HepG2 (cell line): ENCODE results near the gene EIF6. TPM values are rescaled to one million over a fixed set of nuclear protein-coding genes. Genes with fewer than 3 reads are reported as not detected.

ENCODE experiments used
- BCL6 ChIP-seq: IDR thresholded peaks from 2 replicates; pipeline ENCODE4 v1.6.1; 2016; ENCODE audit warnings: missing genetic modification reagents, missing compliant biosample characterization
- CAMTA2 ChIP-seq: sonication (generic); formaldehyde crosslinking; IDR thresholded peaks from 2 replicates; pipeline ENCODE4 v1.4.0; 2020; ENCODE audit warnings: mild to moderate bottlenecking, missing genetic modification reagents, borderline replicate concordance
- DMAP1 ChIP-seq: IDR thresholded peaks from 2 replicates; pipeline ENCODE4 v1.6.1; 2016
- FOXK1 ChIP-seq: sonication (generic); formaldehyde crosslinking; IDR thresholded peaks from 2 replicates; pipeline ENCODE4 v1.4.0; 2020; ENCODE audit warnings: low read depth, missing genetic modification reagents, borderline replicate concordance
- IRX3 ChIP-seq: sonication (generic); formaldehyde crosslinking; IDR thresholded peaks from 2 replicates; pipeline ENCODE4 v1.8.1; 2023; ENCODE audit warnings: mild to moderate bottlenecking, low read depth, missing genetic modification reagents, borderline replicate concordance
- MTF1 ChIP-seq: sonication (generic); formaldehyde crosslinking; IDR thresholded peaks from 2 replicates; pipeline ENCODE4 v1.5.0; 2020; ENCODE audit warnings: missing genetic modification reagents
- RARG ChIP-seq: sonication (generic); formaldehyde crosslinking; IDR thresholded peaks from 2 replicates; pipeline ENCODE4 v1.4.0; 2020; ENCODE audit warnings: low read depth, mild to moderate bottlenecking, missing genetic modification reagents
- SIX1 ChIP-seq: sonication (generic); formaldehyde crosslinking; IDR thresholded peaks from 2 replicates; pipeline ENCODE4 v1.4.0; 2020; ENCODE audit warnings: missing genetic modification reagents, borderline replicate concordance
- TAF1 ChIP-seq: sonication (generic); formaldehyde crosslinking; IDR thresholded peaks from 2 replicates; pipeline ENCODE4 v1.4.0; 2020; ENCODE audit warnings: missing genetic modification reagents
- TEAD2 ChIP-seq: sonication (generic); formaldehyde crosslinking; IDR thresholded peaks from 2 replicates; pipeline ENCODE4 v1.9.0; 2021; ENCODE audit warnings: missing genetic modification reagents
- TMF1 ChIP-seq: sonication (generic); formaldehyde crosslinking; IDR thresholded peaks from 2 replicates; pipeline ENCODE4 v1.8.1; 2022; ENCODE audit warnings: low read depth, missing genetic modification reagents
- ZNF530 ChIP-seq: sonication (generic); formaldehyde crosslinking; IDR thresholded peaks from 2 replicates; pipeline ENCODE4 v1.5.0; 2020; ENCODE audit warnings: low read depth, mild to moderate bottlenecking, missing genetic modification reagents
- ZNF558 ChIP-seq: sonication (generic); formaldehyde crosslinking; IDR thresholded peaks from 2 replicates; pipeline ENCODE4 v1.9.0; 2022; ENCODE audit warnings: mild to moderate bottlenecking, missing genetic modification reagents, borderline replicate concordance
- ZNF567 ChIP-seq: sonication (generic); formaldehyde crosslinking; IDR thresholded peaks from 2 replicates; pipeline ENCODE4 v1.8.1; 2023; ENCODE audit warnings: mild to moderate bottlenecking, missing genetic modification reagents, borderline replicate concordance
- ZNF674 ChIP-seq: sonication (generic); formaldehyde crosslinking; IDR thresholded peaks from 2 replicates; pipeline ENCODE4 v1.5.0; 2020; ENCODE audit warnings: low read depth, mild to moderate bottlenecking, missing genetic modification reagents
- ZNF83 ChIP-seq: sonication (generic); formaldehyde crosslinking; IDR thresholded peaks from 2 replicates; pipeline ENCODE4 v1.4.0; 2020; ENCODE audit warnings: missing genetic modification reagents, mild to moderate bottlenecking, borderline replicate concordance
- polyA plus RNA-seq, 8 experiments: library from polyadenylated mRNA; depleted of rRNA in 3 of 8; stranded (reverse) in 7 of 8; unstranded in 1 of 8; fragments of >200 nt; fragmentation: Illumina TruSeq in 4 of 8; extraction: Trizol in 4 of 8; gene quantifications; 2 replicates each; pipeline versions ENCODE4 v1.2.1 to v1.2.3, GENCODE V29; 2011 to 2016; ENCODE audit warnings: low read depth in 4 of 8, missing spikeins in 1 of 8, mixed read lengths in 1 of 8; ENCODE audit not compliant: insufficient read depth in 1 of 8
- total RNA-seq, 5 experiments: library from RNA; depleted of rRNA; stranded (reverse); fragments of >200 nt; fragmentation: Illumina TruSeq; extraction: Trizol; gene quantifications; 2 replicates each; pipeline ENCODE4 v1.2.3, GENCODE V29; 2016; ENCODE audit warnings: low read depth in 1 of 5
- TF ChIP-seq, protein P1 (sequence below): sonication (generic); formaldehyde crosslinking; IDR thresholded peaks from 2 replicates; pipeline ENCODE4 v1.5.1; 2020; ENCODE audit warnings: mild to moderate bottlenecking, missing genetic modification reagents, borderline replicate concordance
- TF ChIP-seq, protein P2 (sequence below): sonication (generic); formaldehyde crosslinking; IDR thresholded peaks from 2 replicates; pipeline ENCODE4 v1.8.0; 2022; ENCODE audit warnings: missing genetic modification reagents, low read depth, mild to moderate bottlenecking, borderline replicate concordance
- TF ChIP-seq, protein P3 (sequence below): sonication (generic); formaldehyde crosslinking; IDR thresholded peaks from 2 replicates; pipeline ENCODE4 v1.9.0; 2022; ENCODE audit warnings: missing genetic modification reagents, mild to moderate bottlenecking, borderline replicate concordance
- TF ChIP-seq, protein P4 (sequence below): sonication (generic); formaldehyde crosslinking; IDR thresholded peaks from 2 replicates; pipeline ENCODE4 v1.8.1; 2023; ENCODE audit warnings: mild to moderate bottlenecking, missing genetic modification reagents
- TF ChIP-seq, protein P5 (sequence below): IDR thresholded peaks from 2 replicates; pipeline ENCODE4 v1.6.1; 2018; ENCODE audit warnings: missing genetic modification reagents, mild to moderate bottlenecking, missing compliant biosample characterization
- TF ChIP-seq, protein P6 (sequence below): sonication (generic); formaldehyde crosslinking; IDR thresholded peaks from 2 replicates; pipeline ENCODE4 v1.8.1; 2022; ENCODE audit warnings: mild to moderate bottlenecking, missing genetic modification reagents

Gene EIF6
- total and polyA plus RNA-seq, 2 of the 13 experiments (the other 11 are each of a cell fraction or from before 2014, with no cell fraction given): 462 to 466 TPM

DNA sequence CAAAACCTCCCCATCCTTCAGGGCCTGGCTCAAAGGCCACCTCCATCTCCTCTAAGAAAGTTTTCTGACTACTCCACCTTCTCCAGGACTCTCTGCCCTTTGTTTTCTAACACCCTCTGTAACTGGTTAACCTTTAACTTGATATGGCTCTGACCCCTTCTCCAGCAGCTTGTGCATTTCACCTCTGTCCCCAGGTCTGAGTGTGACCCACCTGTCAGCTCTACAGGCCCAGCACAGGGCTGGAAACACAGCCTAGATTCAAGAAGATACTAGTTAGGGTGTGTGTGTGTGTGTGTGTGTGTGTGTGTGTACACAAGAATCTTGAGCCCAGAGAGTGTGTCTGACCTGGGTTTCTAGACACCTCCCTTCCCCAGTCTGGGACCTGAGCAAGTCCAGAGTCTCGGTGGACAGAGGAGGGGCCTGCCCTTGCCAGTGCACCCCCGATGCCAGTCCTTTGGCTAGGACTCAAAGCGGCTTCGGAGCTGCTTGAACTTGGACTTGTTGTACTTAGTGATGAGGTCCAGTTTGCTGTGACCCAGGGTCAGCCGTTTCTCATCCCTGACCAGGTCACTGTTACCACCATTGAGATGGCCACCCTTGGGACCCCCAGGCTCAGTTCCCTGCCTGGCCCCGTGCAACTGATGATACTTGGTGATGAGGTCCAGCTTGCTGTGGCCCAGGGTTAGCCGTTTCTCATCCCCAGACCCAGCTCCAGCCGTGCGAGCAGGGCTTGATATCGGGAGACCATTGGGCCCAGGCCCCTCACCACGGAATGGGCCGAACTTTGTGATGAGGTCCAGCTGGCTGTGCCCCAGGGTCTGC lies 1.7 kb upstream of the EIF6 start (continued):
- no peak for TF ChIP-seq TMF1 (CRISPR knock-in tag)
- TF ChIP-seq RARG: no peak
- TF ChIP-seq TAF1 (CRISPR knock-in tag): peak; percentile 69; the same call in 1 of the 2 replicates
- no peak for TF ChIP-seq TEAD2 (CRISPR knock-in tag)
- no peak for TF ChIP-seq MTF1
- TF ChIP-seq ZNF83 (CRISPR knock-in tag): 0 out of 2 replicates have a peak, but pooled peaks have one; percentile 18
- TF ChIP-seq, protein P1, sequence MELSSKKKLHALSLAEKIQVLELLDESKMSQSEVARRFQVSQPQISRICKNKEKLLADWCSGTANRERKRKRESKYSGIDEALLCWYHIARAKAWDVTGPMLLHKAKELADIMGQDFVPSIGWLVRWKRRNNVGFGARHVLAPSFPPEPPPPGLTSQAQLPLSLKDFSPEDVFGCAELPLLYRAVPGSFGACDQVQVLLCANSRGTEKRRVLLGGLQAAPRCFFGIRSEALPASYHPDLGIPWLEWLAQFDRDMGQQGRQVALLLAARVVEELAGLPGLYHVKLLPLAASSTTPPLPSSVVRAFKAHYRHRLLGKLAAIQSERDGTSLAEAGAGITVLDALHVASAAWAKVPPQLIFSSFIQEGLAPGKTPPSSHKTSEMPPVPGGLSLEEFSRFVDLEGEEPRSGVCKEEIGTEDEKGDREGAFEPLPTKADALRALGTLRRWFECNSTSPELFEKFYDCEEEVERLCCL: no peak
- TF ChIP-seq, protein P2, sequence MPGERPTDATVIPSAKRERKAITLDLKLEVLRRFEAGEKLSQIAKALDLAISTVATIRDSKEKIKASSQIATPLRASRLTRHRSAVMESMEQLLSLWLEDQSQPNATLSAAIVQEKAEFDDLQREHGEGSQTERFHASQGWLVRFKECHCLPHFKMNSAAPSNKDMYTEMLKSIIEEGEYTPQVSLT (CRISPR knock-in tag): no peak
- TF ChIP-seq SIX1 (CRISPR knock-in tag): peak; percentile 29; the same call in 1 of the 2 replicates
- peak; percentile 57 for TF ChIP-seq DMAP1 (CRISPR knock-in tag)
- no peak; the same call in 1 of the 2 replicates for TF ChIP-seq ZNF567 (CRISPR knock-in tag)
- no peak for TF ChIP-seq ZNF530 (CRISPR knock-in tag)
- TF ChIP-seq, protein P3, sequence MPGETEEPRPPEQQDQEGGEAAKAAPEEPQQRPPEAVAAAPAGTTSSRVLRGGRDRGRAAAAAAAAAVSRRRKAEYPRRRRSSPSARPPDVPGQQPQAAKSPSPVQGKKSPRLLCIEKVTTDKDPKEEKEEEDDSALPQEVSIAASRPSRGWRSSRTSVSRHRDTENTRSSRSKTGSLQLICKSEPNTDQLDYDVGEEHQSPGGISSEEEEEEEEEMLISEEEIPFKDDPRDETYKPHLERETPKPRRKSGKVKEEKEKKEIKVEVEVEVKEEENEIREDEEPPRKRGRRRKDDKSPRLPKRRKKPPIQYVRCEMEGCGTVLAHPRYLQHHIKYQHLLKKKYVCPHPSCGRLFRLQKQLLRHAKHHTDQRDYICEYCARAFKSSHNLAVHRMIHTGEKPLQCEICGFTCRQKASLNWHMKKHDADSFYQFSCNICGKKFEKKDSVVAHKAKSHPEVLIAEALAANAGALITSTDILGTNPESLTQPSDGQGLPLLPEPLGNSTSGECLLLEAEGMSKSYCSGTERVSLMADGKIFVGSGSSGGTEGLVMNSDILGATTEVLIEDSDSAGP: 0 out of 2 replicates have a peak, but pooled peaks have one; percentile 56
- peak; percentile 18; the same call in 1 of the 2 replicates for TF ChIP-seq FOXK1
- TF ChIP-seq, protein P4, sequence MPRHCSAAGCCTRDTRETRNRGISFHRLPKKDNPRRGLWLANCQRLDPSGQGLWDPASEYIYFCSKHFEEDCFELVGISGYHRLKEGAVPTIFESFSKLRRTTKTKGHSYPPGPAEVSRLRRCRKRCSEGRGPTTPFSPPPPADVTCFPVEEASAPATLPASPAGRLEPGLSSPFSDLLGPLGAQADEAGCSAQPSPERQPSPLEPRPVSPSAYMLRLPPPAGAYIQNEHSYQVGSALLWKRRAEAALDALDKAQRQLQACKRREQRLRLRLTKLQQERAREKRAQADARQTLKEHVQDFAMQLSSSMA (CRISPR knock-in tag): peak; percentile 42; the same call in 1 of the 2 replicates
- TF ChIP-seq BCL6 (CRISPR knock-in tag): peak; percentile 44; the same call in 1 of the 2 replicates
- TF ChIP-seq CAMTA2 (CRISPR knock-in tag): no peak
- TF ChIP-seq, protein P5, sequence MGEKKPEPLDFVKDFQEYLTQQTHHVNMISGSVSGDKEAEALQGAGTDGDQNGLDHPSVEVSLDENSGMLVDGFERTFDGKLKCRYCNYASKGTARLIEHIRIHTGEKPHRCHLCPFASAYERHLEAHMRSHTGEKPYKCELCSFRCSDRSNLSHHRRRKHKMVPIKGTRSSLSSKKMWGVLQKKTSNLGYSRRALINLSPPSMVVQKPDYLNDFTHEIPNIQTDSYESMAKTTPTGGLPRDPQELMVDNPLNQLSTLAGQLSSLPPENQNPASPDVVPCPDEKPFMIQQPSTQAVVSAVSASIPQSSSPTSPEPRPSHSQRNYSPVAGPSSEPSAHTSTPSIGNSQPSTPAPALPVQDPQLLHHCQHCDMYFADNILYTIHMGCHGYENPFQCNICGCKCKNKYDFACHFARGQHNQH (CRISPR knock-in tag): 0 out of 2 replicates have a peak, but pooled peaks have one; percentile 67
- TF ChIP-seq, protein P6, sequence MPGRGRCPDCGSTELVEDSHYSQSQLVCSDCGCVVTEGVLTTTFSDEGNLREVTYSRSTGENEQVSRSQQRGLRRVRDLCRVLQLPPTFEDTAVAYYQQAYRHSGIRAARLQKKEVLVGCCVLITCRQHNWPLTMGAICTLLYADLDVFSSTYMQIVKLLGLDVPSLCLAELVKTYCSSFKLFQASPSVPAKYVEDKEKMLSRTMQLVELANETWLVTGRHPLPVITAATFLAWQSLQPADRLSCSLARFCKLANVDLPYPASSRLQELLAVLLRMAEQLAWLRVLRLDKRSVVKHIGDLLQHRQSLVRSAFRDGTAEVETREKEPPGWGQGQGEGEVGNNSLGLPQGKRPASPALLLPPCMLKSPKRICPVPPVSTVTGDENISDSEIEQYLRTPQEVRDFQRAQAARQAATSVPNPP: no peak
- no peak for TF ChIP-seq ZNF674 (CRISPR knock-in tag)
- TF ChIP-seq ZNF558: no peak; the same call in 1 of the 2 replicates
- peak; percentile 79; the same call in 1 of the 2 replicates for TF ChIP-seq IRX3 (CRISPR knock-in tag)
